ENCODE data around the gene SRGAP1. TPM values are rescaled to one million over a fixed set of nuclear protein-coding genes. Genes with fewer than 3 reads are reported as not detected.

SRGAP1 gene
- total RNA-seq, 4 donors from 2014 or later, result 7.6 to 17.5 (median 14.6) TPM

- TF ChIP-seq POLR2AphosphoS5 (IDR thresholded peaks at IDR 0.05) (no peak), CTCF (IDR thresholded peaks at IDR 0.05) (no peak), EP300 (IDR thresholded peaks at IDR 0.05) (no peak), POLR2A (IDR thresholded peaks at IDR 0.05; ENCODE audit: low read depth) (no peak)
- Histone ChIP-seq H3K4me1 (peaks cover 6 to 32% (median 19%) of the 10 kb centered on the region in 4 donors), H3K4me3 (no peak overlapping the region), H3K27me3 (no peaks in the 10 kb centered on the region), H3K36me3 (no peaks in the 10 kb centered on the region), H3K9me3 (peaks cover 0 to 4% (median 0%) of the 10 kb centered on the region in 4 donors), H3K27ac (replicated peaks in 1 of 4) (no peak overlapping the region)
- no peak for DNase-seq (ENCODE audit: extremely low spot score)
- intact Hi-C loops (cut with DNase I), result no loop called here
- 89% methylated on average over 2 of the region's 2 CpGs for WGBS
Measured at GRCh38 chr12:63900922-63901793, 56.7 kb downstream of the SRGAP1 start.

- DNase-seq (ENCODE audit: extremely low spot score), result no peak
- Histone ChIP-seq H3K27me3 (no peaks in the 10 kb centered on the region), H3K4me1 (peaks cover 0 to 12% (median 11%) of the 10 kb centered on the region in 4 donors), H3K4me3 (no peak overlapping the region), H3K9me3 (peaks cover 0 to 4% (median 0%) of the 10 kb centered on the region in 4 donors), H3K36me3 (no peaks in the 10 kb centered on the region), H3K27ac (replicated peaks in 1 of 4) (no peak overlapping the region)
- TF ChIP-seq POLR2A (IDR thresholded peaks at IDR 0.05; ENCODE audit: low read depth) (no peak), POLR2AphosphoS5 (IDR thresholded peaks at IDR 0.05) (no peak), CTCF (IDR thresholded peaks at IDR 0.05) (no peak), EP300 (IDR thresholded peaks at IDR 0.05) (no peak)
- 86% methylated on average over 4 of the region's 4 CpGs for WGBS
- intact Hi-C loops (cut with DNase I), result no loop called here
Measured at GRCh38 chr12:63904653-63905052, 60.2 kb downstream of the SRGAP1 start.

- Histone ChIP-seq H3K27me3 (no peaks in the 10 kb centered on the region), H3K36me3 (no peaks in the 10 kb centered on the region), H3K4me1 (peaks cover 0 to 9% (median 9%) of the 10 kb centered on the region in 4 donors), H3K9me3 (peaks cover 0 to 4% (median 0%) of the 10 kb centered on the region in 4 donors), H3K4me3 (no peak overlapping the region), H3K27ac (replicated peaks in 1 of 4) (no peak overlapping the region)
- intact Hi-C loops (cut with DNase I), result no loop called here
- 85% methylated on average over 4 of the region's 4 CpGs for WGBS
- no peak for DNase-seq (ENCODE audit: extremely low spot score)
- TF ChIP-seq POLR2AphosphoS5 (IDR thresholded peaks at IDR 0.05), result no peak
- TF ChIP-seq POLR2A (IDR thresholded peaks at IDR 0.05; ENCODE audit: low read depth), result no peak
Measured at GRCh38 chr12:63905544-63905943, 61.0 kb downstream of the SRGAP1 start.

- WGBS, result 95% methylated on average over 1 of the region's 1 CpG
- no peaks in the 10 kb centered on the region for H3K27me3 ChIP-seq
- no peak for TF ChIP-seq POLR2A (IDR thresholded peaks at IDR 0.05; ENCODE audit: low read depth)
- TF ChIP-seq CTCF (IDR thresholded peaks at IDR 0.05), result no peak
- TF ChIP-seq EP300 (IDR thresholded peaks at IDR 0.05), result no peak
- no peak for TF ChIP-seq POLR2AphosphoS5 (IDR thresholded peaks at IDR 0.05)
Measured at GRCh38 chr12:63906876-63907275, 62.4 kb downstream of the SRGAP1 start.

GRCh38 chr12:63907561-63907960 is 63.1 kb downstream of the SRGAP1 start:
- intact Hi-C loops (cut with DNase I), result no loop called here
- Histone ChIP-seq H3K36me3 (no peaks in the 10 kb centered on the region), H3K4me3 (no peak overlapping the region), H3K27ac (replicated peaks in 1 of 4) (no peak overlapping the region), H3K27me3 (no peaks in the 10 kb centered on the region), H3K9me3 (peaks cover 0 to 4% (median 0%) of the 10 kb centered on the region in 4 donors), H3K4me1 (peaks cover 0 to 6% (median 3%) of the 10 kb centered on the region in 4 donors)
- TF ChIP-seq EP300 (IDR thresholded peaks at IDR 0.05) (no peak), POLR2A (IDR thresholded peaks at IDR 0.05; ENCODE audit: low read depth) (no peak), CTCF (IDR thresholded peaks at IDR 0.05) (no peak), POLR2AphosphoS5 (IDR thresholded peaks at IDR 0.05) (no peak)
- DNase-seq (ENCODE audit: extremely low spot score), result no peak
- 87% methylated on average over 2 of the region's 2 CpGs for WGBS

More at GRCh38 chr12:63906876-63907275, 62.4 kb downstream of the SRGAP1 start:
- DNase-seq (ENCODE audit: extremely low spot score), result no peak
- Histone ChIP-seq H3K4me1 (peaks cover 0 to 6% (median 3%) of the 10 kb centered on the region in 4 donors), H3K36me3 (no peaks in the 10 kb centered on the region), H3K4me3 (no peak overlapping the region), H3K9me3 (peaks cover 0 to 4% (median 0%) of the 10 kb centered on the region in 4 donors), H3K27ac (replicated peaks in 1 of 4) (no peak overlapping the region)
- intact Hi-C loops (cut with DNase I), result no loop called here
